ENCODE results near the gene AP1B1.

- no peak for TF ChIP-seq CTCF (IDR thresholded peaks at IDR 0.05)
- TF ChIP-seq EZH2 (IDR thresholded peaks at IDR 0.05; ENCODE audit: borderline replicate concordance, insufficient read depth, low read depth, low read length, poor library complexity, severe bottlenecking), result no peak
Observed at GRCh38 chr22:29353286-29353685, 35.1 kb downstream of the AP1B1 start.

Data from B cell (primary cell).